ENCODE measurements around the gene NAPEPLD.

DNA sequence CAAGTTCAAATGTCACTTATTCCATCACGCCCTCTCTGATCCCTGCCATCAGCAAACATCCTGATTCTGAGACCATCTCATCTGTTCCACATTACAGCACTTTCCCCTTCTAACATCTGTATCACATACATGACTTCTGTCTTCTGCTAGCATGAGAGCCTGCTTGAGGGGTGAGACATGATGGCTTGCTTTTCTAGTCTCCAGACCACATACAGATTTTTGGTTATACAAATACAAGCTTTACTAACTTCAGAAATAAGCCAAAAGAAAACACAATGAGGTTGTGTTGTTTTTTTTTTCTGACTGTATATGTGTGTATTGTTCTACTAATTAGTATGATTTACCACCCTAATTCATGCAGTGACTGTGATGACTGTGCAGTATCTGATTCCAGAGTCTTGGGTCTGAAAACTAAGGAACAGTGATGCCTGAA lies 34.3 kb downstream of the NAPEPLD start:
- TF ChIP-seq, protein P1, sequence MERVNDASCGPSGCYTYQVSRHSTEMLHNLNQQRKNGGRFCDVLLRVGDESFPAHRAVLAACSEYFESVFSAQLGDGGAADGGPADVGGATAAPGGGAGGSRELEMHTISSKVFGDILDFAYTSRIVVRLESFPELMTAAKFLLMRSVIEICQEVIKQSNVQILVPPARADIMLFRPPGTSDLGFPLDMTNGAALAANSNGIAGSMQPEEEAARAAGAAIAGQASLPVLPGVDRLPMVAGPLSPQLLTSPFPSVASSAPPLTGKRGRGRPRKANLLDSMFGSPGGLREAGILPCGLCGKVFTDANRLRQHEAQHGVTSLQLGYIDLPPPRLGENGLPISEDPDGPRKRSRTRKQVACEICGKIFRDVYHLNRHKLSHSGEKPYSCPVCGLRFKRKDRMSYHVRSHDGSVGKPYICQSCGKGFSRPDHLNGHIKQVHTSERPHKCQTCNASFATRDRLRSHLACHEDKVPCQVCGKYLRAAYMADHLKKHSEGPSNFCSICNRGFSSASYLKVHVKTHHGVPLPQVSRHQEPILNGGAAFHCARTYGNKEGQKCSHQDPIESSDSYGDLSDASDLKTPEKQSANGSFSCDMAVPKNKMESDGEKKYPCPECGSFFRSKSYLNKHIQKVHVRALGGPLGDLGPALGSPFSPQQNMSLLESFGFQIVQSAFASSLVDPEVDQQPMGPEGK (CRISPR knock-in tag; IDR thresholded peaks at IDR 0.05; ENCODE audit: borderline replicate concordance), result no peak
- TF ChIP-seq ZFP3 (CRISPR knock-in tag; IDR thresholded peaks at IDR 0.05) (no peak), ZFP30 (CRISPR knock-in tag; IDR thresholded peaks at IDR 0.05) (no peak), RARB (CRISPR knock-in tag; IDR thresholded peaks at IDR 0.05) (no peak), ESRRG (CRISPR knock-in tag; IDR thresholded peaks at IDR 0.05) (no peak), ZNF565 (CRISPR knock-in tag; conservative IDR thresholded peaks at IDR 0.05; ENCODE audit: low read depth) (no peak)
- TF ChIP-seq, protein P2, sequence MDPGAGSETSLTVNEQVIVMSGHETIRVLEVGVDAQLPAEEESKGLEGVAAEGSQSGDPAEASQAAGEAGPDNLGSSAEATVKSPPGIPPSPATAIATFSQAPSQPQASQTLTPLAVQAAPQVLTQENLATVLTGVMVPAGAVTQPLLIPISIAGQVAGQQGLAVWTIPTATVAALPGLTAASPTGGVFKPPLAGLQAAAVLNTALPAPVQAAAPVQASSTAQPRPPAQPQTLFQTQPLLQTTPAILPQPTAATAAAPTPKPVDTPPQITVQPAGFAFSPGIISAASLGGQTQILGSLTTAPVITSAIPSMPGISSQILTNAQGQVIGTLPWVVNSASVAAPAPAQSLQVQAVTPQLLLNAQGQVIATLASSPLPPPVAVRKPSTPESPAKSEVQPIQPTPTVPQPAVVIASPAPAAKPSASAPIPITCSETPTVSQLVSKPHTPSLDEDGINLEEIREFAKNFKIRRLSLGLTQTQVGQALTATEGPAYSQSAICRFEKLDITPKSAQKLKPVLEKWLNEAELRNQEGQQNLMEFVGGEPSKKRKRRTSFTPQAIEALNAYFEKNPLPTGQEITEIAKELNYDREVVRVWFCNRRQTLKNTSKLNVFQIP (CRISPR knock-in tag; IDR thresholded peaks at IDR 0.05; ENCODE audit: borderline replicate concordance, low read depth), result no peak
